ENCODE measurements around the gene VARS2.
"Not testable (repeated sequence)": the region's sequence is repeated elsewhere in the genome, so short reads cannot be mapped to it uniquely, and the experiment has no call there.

The VARS2 gene

GRCh38 chr6:30900863-30901417 lies 13.1 kb upstream of the VARS2 start:
- DNase-seq = no peak

- no peak for DNase-seq
Measured at GRCh38 chr6:30901436-30901835, 12.6 kb upstream of the VARS2 start.

DNA sequence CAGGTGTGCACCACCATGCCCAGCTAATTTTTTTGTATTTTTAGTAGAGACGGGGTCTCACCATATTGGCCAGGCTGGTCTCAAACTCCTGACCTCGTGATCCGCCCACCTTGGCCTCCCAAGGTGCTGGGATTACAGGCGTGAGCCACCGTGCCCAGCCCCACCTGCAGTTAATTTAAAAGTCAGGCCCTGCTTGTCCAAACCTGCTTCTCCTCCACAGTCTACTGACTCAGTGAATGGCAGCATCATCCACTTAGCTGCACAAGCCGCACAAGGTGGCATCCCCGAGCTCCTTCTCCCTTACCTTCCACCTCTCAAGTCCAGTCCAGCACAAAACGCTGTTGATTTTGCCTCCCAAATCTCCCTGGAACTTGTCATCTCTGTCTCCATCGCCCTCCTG lies 11.8 kb upstream of the VARS2 start:
- not testable (repeated sequence) for DNase-seq

DNA sequence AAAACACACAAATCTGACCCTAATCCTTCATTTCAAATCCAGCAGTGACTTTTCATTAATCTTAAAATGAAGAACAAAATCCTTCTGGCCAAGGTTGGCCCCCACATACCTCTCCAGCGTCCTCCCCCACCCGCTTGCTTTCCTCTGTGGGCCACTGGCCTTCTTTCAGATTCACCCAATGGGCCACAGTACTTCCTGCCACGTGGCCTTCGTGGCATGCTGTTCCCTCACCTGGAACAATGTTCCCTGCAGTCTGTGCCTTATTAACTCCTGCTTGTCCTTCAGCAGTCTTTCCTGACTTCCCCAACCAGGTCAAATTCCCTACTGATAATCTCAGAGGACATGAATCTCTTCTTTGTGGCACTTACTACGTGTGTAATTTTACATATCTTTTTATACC lies 11.3 kb upstream of the VARS2 start:
- no peak for DNase-seq

DNA sequence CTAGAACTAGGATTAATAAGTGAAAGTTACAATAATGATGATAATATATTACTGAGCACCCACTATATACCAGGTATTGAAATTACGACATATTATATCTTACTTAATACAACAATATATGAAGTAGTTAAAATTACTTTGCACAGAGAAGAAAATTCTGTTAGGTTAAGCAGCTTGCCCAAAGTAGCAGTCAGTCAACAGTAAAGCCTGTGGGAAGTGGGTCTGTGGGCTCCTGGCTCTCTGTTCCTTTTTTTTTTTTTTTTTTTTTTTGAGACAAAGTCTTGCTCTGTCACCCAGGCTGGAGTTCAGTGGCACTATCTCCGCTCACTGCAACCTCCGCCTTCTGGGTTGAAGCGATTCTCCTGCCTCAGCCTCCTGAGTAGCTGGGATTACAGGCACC lies 10.8 kb upstream of the VARS2 start:
- no peak for DNase-seq

DNA sequence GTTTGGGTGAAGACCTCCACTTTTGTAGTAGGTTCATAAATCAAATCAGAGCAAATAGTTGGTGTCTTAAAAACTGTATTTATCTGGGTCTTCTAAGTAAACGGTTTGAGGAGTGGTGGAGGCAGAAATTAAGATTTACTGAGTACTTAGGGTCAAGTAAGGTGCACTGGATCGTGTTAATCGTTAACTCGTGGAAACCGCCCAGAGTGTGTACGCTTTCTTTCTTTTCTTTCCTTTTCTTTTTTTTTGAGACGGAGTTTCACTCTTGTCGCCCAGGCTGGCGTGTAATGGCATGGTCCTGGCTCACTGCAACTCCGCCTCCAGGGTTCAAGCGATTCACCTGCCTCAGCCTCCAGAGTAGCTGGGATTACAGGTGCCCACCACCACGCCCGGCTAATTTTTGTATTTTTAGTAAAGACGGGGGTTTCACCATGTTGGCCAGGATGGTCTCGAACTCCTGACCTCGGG lies 6.7 kb upstream of the VARS2 start:
- DNase-seq = not testable (repeated sequence)

DNA sequence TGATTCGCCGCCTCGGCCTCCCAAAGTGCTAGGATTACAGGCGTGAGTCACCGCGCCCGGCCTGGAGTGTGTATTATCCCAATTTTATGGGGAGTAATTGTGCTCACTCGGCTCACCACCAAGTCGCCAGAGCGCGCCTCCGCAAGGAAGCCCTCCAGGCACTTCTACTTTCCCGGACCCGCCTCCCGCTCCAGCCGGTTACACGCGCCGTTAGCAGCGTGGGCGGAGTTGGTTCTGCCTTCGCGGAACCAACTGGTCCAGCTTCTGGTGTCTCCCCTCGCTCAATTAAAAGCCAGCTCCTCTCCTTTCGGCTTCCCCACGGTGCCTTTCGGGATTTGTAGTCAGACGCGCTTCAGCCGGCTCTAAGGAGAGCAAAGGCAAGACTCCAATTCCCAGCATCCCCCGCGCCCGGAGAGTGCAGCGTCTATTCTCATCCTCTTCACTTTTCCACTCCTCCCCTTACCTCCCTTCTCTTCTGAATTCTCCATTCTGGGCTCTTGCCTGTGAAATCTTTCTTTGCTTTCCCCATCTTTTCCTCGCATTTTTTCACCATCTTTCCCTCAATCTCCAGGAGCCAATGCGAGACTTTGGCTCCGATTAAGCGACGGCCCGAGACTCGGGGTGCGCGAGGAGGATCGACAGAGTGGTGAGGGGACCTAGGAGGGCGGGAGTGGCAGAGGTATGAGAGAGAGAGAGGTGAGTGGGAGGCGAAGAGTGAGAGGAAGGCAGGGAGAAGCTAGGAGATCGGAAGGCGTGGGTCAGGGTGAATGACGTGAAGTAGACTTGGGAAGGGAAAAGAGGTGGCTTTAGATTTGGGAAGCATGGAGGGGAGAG lies 6.1 kb upstream of the VARS2 start, which contains the start of gene GTF2H4:
TSS of gene GTF2H4 (plus strand) at position 450 of the 834 bp plus-strand sequence.
- peak; percentile 96 for DNase-seq

- DNase-seq = no peak
Measured at GRCh38 chr6:30908700-30909099, 5.3 kb upstream of the VARS2 start.

DNA sequence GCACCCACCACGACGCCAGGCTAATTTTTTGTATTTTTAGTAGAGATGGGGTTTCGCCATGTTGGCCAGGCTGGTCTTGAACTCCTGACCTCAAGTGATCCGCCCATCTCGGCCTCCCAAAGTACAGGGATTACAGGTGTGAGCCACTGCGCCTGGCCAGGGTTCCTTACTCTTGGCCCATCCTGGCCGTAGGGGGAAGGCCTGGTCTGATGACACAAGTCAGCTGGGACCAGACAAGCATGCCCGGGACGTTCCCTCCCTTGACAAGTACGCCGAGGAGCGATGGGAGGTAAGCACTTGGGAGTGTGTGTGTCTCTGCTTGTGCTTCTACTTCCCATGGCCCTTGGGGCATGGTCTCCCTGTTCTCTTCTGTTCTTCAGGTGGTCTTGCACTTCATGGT lies 3.6 kb upstream of the VARS2 start:
- DNase-seq = not testable (repeated sequence)

DNA sequence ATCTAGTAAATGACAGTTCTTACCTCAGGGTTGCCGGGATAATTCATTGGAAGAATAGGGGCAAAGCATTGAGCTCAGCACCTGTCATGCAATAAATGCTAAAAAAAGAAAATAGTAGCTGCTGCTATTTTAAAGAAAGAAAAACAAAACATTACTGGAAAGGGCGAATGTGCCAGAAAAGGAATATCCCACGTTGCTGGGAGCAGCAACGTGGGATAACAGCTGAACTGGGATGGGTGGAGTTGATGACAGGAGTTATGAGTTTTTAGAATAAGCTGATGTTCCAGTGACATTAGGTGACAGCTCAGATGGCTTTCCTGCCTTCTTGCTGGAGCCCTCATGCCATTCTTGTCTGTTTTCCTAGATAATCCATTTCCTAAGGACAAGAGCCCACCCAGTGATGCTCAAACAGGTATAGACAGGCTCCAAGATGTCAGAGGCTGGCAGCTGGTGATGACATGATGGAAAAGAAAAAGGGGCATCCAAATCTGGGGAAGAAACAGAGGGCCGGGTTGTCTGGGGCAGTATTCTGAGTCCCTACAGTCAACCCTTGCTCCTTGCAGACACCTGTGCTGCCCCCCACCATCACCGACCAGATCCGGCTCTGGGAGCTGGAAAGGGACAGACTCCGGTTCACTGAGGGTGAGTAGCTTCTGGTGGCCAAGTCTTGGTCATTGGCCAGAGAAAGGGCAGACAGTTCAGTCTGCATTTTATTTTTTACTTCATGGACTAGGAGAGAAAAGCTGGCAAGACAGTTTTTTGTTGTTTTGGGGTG lies 1.1 kb upstream of the VARS2 start:
- DNase-seq = no peak

- DNase-seq = no peak
Measured at GRCh38 chr6:30913721-30914075, 340 bp upstream of the VARS2 start.

- DNase-seq = no peak
Measured at GRCh38 chr6:30914854-30915590, 984 bp downstream of the VARS2 start.

GRCh38 chr6:30915591-30915946 lies 1.5 kb downstream of the VARS2 start:
- no peak for DNase-seq

DNA sequence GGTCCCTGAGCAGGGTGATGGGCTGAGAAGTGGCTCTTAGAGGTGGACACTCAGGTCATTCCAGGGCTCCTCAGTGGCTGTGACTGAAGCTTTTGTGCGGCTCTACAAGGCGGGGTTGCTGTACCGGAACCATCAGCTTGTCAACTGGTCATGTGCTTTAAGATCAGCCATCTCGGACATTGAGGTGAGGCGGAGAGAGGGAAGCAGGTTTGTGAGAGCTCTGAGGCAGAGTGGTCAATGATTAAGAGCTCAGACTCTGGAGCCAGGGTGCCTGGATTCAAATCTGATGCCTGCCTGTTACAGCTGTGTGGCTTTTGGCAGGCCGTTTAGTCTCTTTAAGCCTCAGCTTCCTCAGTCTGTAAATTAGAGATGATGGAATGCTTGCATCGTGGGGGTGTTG lies 3.0 kb downstream of the VARS2 start:
- no peak for DNase-seq

GRCh38 chr6:30917487-30917886 lies 3.4 kb downstream of the VARS2 start:
- DNase-seq = no peak

DNA sequence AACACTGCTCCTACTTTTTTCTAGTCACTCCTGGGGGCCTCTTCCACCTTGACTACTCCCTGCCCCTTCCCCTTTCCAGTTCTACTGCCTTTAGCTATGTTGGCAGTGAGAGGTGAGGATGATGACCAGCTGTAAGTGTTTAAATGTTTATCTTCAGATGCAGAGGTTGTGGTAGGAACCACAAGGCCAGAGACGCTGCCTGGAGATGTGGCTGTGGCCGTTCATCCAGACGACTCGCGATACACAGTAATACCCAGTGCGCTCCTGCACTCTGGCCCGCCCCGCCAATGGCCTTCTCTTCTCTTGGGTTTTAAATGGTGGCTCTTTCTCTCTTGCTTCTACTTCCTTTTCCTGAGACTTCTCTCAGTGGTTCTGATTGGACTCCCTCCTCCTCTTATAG lies 4.6 kb downstream of the VARS2 start:
- no peak for DNase-seq

DNA sequence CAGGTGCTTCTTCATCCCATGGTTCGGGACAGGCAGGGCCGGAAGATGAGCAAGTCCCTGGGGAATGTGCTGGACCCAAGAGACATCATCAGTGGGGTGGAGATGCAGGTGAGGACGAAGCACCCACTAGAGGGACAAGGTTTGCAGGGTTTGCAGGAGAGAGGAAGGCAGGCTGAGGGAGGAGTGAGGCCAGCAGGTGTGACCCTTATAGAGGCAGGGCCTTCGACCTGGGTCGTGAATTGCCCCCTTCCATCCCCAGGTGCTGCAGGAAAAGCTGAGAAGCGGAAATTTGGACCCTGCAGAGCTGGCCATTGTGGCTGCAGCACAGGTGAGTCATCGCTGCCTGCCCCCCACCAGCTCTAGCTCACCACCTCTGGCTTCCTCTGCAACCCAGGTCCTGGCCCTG lies 8.4 kb downstream of the VARS2 start:
- DNase-seq = no peak

DNA sequence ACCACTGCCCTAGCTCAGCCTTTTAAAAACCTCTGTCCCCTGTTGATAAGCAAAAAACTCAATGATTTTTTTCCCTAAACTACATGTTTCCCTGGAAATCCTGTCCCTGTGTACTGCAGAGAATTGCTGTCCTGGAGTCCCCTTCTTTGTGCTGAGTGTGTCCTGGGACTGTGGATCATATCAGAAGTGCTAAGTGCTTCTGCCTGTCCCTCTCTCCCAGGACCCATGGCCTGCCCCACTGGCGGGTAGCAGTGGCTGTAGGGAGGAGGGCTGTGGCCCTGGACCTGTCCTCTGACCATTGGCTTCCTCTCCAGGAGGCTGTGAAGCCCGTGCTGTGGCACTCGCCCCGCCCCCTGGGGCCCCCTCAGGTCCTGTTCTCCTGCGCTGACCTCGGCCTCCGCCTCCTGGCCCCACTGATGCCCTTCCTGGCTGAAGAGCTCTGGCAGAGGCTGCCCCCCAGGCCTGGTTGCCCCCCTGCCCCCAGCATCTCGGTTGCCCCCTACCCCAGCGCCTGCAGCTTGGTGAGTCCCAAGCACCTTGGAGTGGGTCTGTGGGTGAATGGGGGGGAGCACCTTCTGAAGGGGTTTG lies 10.1 kb downstream of the VARS2 start:
- not testable (repeated sequence) for DNase-seq

GRCh38 chr6:30926644-30927043 lies 12.6 kb downstream of the VARS2 start:
- DNase-seq = no peak

DNA sequence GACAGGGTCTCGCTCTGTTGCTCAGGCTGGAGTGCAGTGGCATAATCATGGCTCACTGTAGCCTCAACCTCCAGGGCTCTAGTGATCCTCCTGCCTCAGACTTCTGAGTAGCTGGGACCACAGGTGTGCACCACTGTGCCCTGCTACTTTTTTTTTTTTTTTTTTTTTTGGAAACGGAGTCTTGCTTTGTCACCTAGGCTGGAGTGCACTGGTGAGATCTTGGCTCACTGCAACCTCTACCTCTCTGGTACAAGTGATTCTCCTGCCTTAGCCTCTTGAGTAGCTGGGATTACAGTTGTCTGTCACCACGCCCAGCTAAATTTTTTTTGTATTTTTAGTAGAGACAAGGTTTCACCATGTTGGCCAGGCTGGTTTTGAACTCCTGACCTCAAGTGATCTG lies 13.0 kb downstream of the VARS2 start:
- not testable (repeated sequence) for DNase-seq

- no peak for DNase-seq
Measured at GRCh38 chr6:30928677-30929076, 14.6 kb downstream of the VARS2 start.

- no peak for DNase-seq
Measured at GRCh38 chr6:30930506-30930905, 16.5 kb downstream of the VARS2 start.

DNA sequence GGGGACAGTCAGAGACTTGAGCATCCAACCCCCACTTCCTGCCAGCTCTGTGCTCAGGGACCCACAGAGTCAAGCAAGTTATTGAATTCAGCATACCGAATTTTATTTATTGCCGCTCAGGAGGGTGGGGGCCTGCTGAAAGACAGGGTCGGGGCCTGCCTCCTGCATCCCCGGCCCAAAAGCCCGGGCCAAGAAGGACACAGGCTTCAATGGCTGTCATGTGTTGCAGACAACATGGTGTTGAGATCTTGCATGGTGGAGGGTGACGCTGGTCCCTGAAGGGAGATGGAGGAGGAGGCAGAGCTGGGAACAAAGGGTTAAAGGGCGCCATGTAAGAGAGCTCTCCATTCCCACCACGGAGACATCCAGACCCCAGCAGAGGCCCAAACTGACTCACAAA lies 17.2 kb downstream of the VARS2 start:
- no peak for DNase-seq
